ENCODE results near the gene SNX1. TPM values are rescaled to one million over a fixed set of nuclear protein-coding genes. Genes with fewer than 3 reads are reported as not detected.

Gene SNX1
- total and polyA plus RNA-seq, 2 donors (not counting 1 experiment from before 2014, with no cell fraction given), result 42.9 to 95.7 TPM

DNA sequence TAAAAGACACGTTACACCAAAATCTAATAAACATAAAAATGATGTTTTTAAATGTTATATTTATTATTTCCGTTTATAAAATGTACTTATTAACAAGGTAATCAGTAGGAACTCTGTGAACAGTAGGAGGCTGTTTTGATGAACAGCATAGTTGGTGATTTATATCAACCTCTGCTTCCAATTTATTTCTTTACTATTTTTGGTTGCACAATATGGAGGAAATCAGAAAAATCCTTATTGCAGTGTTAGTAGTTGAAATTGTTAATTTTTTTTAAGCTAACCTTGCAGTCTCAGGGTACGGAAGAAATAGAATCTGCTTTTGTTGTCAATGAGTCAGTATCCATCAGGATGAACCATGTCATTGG, 50.7 kb downstream of the SNX1 start:
- H3K79me2 ChIP-seq (ENCODE audit: control insufficient read depth, insufficient read depth, low read length), result no peaks in the 10 kb centered on the region
- TF ChIP-seq, protein P1, sequence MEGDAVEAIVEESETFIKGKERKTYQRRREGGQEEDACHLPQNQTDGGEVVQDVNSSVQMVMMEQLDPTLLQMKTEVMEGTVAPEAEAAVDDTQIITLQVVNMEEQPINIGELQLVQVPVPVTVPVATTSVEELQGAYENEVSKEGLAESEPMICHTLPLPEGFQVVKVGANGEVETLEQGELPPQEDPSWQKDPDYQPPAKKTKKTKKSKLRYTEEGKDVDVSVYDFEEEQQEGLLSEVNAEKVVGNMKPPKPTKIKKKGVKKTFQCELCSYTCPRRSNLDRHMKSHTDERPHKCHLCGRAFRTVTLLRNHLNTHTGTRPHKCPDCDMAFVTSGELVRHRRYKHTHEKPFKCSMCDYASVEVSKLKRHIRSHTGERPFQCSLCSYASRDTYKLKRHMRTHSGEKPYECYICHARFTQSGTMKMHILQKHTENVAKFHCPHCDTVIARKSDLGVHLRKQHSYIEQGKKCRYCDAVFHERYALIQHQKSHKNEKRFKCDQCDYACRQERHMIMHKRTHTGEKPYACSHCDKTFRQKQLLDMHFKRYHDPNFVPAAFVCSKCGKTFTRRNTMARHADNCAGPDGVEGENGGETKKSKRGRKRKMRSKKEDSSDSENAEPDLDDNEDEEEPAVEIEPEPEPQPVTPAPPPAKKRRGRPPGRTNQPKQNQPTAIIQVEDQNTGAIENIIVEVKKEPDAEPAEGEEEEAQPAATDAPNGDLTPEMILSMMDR (conservative IDR thresholded peaks at IDR 0.05 in 1 of 2, IDR thresholded peaks at IDR 0.05 in 1 of 2; ENCODE audit: low read depth in 1 of 2, low read length in 2 of 2), result no peak
- TF ChIP-seq EZH2 (IDR thresholded peaks at IDR 0.05; ENCODE audit: low read length, missing control alignments), result no peak
- no peaks in the 10 kb centered on the region for H3K9me3 ChIP-seq (ENCODE audit: control insufficient read depth, insufficient read depth, low read depth, low read length)
- no peaks in the 10 kb centered on the region for H3K4me1 ChIP-seq (ENCODE audit: control insufficient read depth, extremely low read depth, insufficient read depth, low read length)
- H3K4me2 ChIP-seq (ENCODE audit: extremely low read depth, insufficient read depth, low read length), result no peak overlapping the region
- H3K4me3 ChIP-seq (replicated peaks in 1 of 4; ENCODE audit: control extremely low read depth in 1 of 4, insufficient read depth in 1 of 4, low read depth in 3 of 4, low read length in 4 of 4), result no peak overlapping the region
- H3K9ac ChIP-seq (ENCODE audit: insufficient read depth, low read length), result no peak overlapping the region
- H3K27ac ChIP-seq (ENCODE audit: insufficient read depth, low read length), result no peak overlapping the region
- no peak overlapping the region for H2AFZ ChIP-seq (ENCODE audit: low read length)
- H4K20me1 ChIP-seq (ENCODE audit: control insufficient read depth, extremely low read depth, insufficient read depth, low read length), result no peaks in the 10 kb centered on the region
- no peak for DNase-seq (ENCODE audit: low read depth in 2 of 2)
- H3K27me3 ChIP-seq (ENCODE audit: control insufficient read depth, insufficient read depth, low read length), result no peaks in the 10 kb centered on the region
- H3K36me3 ChIP-seq (ENCODE audit: control insufficient read depth, insufficient read depth, low read length), result peaks cover 3% of the 10 kb centered on the region

DNA sequence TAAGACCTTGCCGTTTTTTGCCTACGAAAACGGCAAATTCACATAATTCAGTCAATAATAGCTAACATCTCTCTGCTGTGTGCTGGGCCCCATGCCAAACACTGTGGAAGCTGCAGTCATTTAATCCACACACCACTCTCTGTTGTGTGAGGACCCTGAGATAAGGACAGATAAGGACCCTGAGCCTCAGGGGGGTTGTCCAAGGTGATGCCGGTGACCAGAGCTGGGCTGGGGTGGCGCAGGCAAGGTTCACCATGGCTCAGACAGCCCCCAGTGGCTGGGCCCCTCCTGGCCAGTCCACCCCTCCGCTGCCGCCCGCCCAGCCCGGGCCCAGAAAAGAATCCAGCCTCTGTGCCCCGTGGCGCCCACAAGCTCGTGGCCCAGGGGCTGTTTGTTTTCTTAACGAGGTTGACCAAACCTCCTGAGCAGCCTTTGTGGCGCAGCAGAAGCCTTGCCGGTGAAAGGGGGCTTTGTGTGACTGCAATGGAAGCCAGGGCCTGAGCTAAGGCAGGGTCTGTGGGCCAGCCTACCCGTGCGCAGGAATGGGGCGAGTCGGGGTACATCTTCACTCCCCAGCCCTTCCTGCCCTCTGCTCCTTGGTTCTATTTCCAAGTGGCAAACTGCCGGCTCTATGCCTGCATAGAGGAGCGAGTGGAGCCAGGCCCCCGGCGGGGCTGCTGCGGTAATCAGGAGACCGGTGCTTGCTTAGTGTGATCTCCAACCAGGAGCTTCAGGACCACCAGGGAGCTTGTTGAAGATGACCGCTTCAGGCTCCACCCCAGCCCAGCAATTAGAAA, 51.3 kb downstream of the SNX1 start:
- peaks cover 4% of the 10 kb centered on the region for H3K27me3 ChIP-seq (ENCODE audit: control insufficient read depth, insufficient read depth, low read length)
- H3K27ac ChIP-seq (ENCODE audit: insufficient read depth, low read length), result no peak overlapping the region
- H3K79me2 ChIP-seq (ENCODE audit: control insufficient read depth, insufficient read depth, low read length), result no peaks in the 10 kb centered on the region
- no peak overlapping the region for H2AFZ ChIP-seq (ENCODE audit: low read length)
- no peak overlapping the region for H3K4me3 ChIP-seq (replicated peaks in 1 of 4; ENCODE audit: control extremely low read depth in 1 of 4, insufficient read depth in 1 of 4, low read depth in 3 of 4, low read length in 4 of 4)
- no peak overlapping the region for H3K4me2 ChIP-seq (ENCODE audit: extremely low read depth, insufficient read depth, low read length)
- no peaks in the 10 kb centered on the region for H4K20me1 ChIP-seq (ENCODE audit: control insufficient read depth, extremely low read depth, insufficient read depth, low read length)
- H3K9ac ChIP-seq (ENCODE audit: insufficient read depth, low read length), result no peak overlapping the region
- no peaks in the 10 kb centered on the region for H3K9me3 ChIP-seq (ENCODE audit: control insufficient read depth, insufficient read depth, low read depth, low read length)
- H3K36me3 ChIP-seq (ENCODE audit: control insufficient read depth, insufficient read depth, low read length), result peaks cover 3% of the 10 kb centered on the region
- TF ChIP-seq, protein P1 (conservative IDR thresholded peaks at IDR 0.05 in 1 of 2, IDR thresholded peaks at IDR 0.05 in 1 of 2; ENCODE audit: low read depth in 1 of 2, low read length in 2 of 2), result no peak
- TF ChIP-seq EZH2 (IDR thresholded peaks at IDR 0.05; ENCODE audit: low read length, missing control alignments), result no peak
- H3K4me1 ChIP-seq (ENCODE audit: control insufficient read depth, extremely low read depth, insufficient read depth, low read length), result peaks cover 4% of the 10 kb centered on the region
- peak; percentile 34 to 47 for DNase-seq (ENCODE audit: low read depth in 2 of 2)

DNA sequence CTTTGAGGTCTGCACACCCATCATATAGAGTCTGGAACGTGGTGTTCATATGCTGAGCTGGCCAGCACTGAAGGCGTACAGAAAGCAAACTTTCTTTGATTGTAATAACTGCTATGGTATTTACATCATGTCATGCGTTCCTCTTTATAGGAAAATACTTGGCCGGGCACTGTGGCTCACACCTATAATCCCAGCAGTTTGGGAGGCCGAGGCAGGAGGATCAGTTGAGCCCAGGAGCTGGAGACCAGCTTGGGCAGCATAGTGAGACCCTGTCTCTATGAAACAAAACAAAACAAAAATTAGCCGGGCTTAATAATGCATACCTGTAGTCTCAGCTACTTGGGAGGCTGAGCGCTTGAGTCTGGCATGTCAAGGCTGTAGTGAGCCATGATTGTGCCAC, 52.4 kb downstream of the SNX1 start:
- Histone ChIP-seq H3K9me3 (ENCODE audit: control insufficient read depth, insufficient read depth, low read depth, low read length) (no peaks in the 10 kb centered on the region), H3K36me3 (ENCODE audit: control insufficient read depth, insufficient read depth, low read length) (peaks cover 3% of the 10 kb centered on the region), H3K79me2 (ENCODE audit: control insufficient read depth, insufficient read depth, low read length) (no peaks in the 10 kb centered on the region), H3K4me3 (replicated peaks in 1 of 4; ENCODE audit: control extremely low read depth in 1 of 4, insufficient read depth in 1 of 4, low read depth in 3 of 4, low read length in 4 of 4) (no peak overlapping the region), H3K9ac (ENCODE audit: insufficient read depth, low read length) (no peak overlapping the region), H3K27ac (ENCODE audit: insufficient read depth, low read length) (no peak overlapping the region), H2AFZ (ENCODE audit: low read length) (no peak overlapping the region), H4K20me1 (ENCODE audit: control insufficient read depth, extremely low read depth, insufficient read depth, low read length) (no peaks in the 10 kb centered on the region), H3K4me2 (ENCODE audit: extremely low read depth, insufficient read depth, low read length) (no peak overlapping the region), H3K27me3 (ENCODE audit: control insufficient read depth, insufficient read depth, low read length) (peaks cover 10% of the 10 kb centered on the region), H3K4me1 (ENCODE audit: control insufficient read depth, extremely low read depth, insufficient read depth, low read length) (peaks cover 4% of the 10 kb centered on the region)
- DNase-seq (ENCODE audit: low read depth in 2 of 2), result no peak
- TF ChIP-seq EZH2 (IDR thresholded peaks at IDR 0.05; ENCODE audit: low read length, missing control alignments), result no peak
- TF ChIP-seq, protein P1 (conservative IDR thresholded peaks at IDR 0.05 in 1 of 2, IDR thresholded peaks at IDR 0.05 in 1 of 2; ENCODE audit: low read depth in 1 of 2, low read length in 2 of 2), result no peak
